H54 (cell line): ENCODE measurements around the gene SAXO2.
"Not testable (repeated sequence)": the region's sequence is repeated elsewhere in the genome, so short reads cannot be mapped to it uniquely, and the experiment has no call there.

Source experiments
- DNase-seq: peaks from one replicate; pipeline ENCODE4 v3.0.0; 2011; ENCODE audit warnings: low spot score, mixed read lengths; ENCODE audit not compliant: insufficient read length
- FAIRE-seq: peaks from 3 replicates; lab custom pipeline; 2011; peaks lifted over from hg19 to GRCh38; lab: Jason Lieb, UNC
- POLR2A ChIP-seq: IDR thresholded peaks from 2 replicates; pipeline ENCODE4 v1.6.1; 2011; ENCODE audit warnings: low read depth, mild to moderate bottlenecking, low read length

The SAXO2 gene

GRCh38 chr15:82314769-82315518 is 52.3 kb downstream of the SAXO2 start:
- FAIRE-seq (no peak), DNase-seq (no peak)
- no peak for TF ChIP-seq POLR2A

GRCh38 chr15:82315519-82316246 is 53.1 kb downstream of the SAXO2 start:
- no peak for TF ChIP-seq POLR2A
- FAIRE-seq, result no peak
- no peak for DNase-seq

- DNase-seq, FAIRE-seq: not testable (repeated sequence)
Observed at GRCh38 chr15:82316247-82317090, 53.9 kb downstream of the SAXO2 start.

GRCh38 chr15:82317091-82317489 is 54.5 kb downstream of the SAXO2 start:
- TF ChIP-seq POLR2A, result no peak
- DNase-seq (no peak), FAIRE-seq (no peak)

- FAIRE-seq, DNase-seq: not testable (repeated sequence)
Observed at GRCh38 chr15:82317516-82317915, 54.9 kb downstream of the SAXO2 start.

- not testable (repeated sequence) for DNase-seq, FAIRE-seq
Observed at GRCh38 chr15:82318281-82318680, 55.7 kb downstream of the SAXO2 start.

- FAIRE-seq, DNase-seq: not testable (repeated sequence)
Observed at GRCh38 chr15:82319522-82320278, 57.1 kb downstream of the SAXO2 start.

GRCh38 chr15:82320861-82321260 is 58.2 kb downstream of the SAXO2 start:
- not testable (repeated sequence) for DNase-seq, FAIRE-seq

- not testable (repeated sequence) for FAIRE-seq, DNase-seq
Observed at GRCh38 chr15:82322488-82322887, 59.9 kb downstream of the SAXO2 start.

- FAIRE-seq, DNase-seq: not testable (repeated sequence)
Observed at GRCh38 chr15:82324831-82325230, 62.2 kb downstream of the SAXO2 start.

- not testable (repeated sequence) for FAIRE-seq, DNase-seq
Observed at GRCh38 chr15:82325646-82326045, 63.0 kb downstream of the SAXO2 start.

- DNase-seq, FAIRE-seq: not testable (repeated sequence)
Observed at GRCh38 chr15:82326896-82327295, 64.3 kb downstream of the SAXO2 start.

GRCh38 chr15:82327372-82327771 is 64.8 kb downstream of the SAXO2 start:
- FAIRE-seq, DNase-seq: not testable (repeated sequence)

GRCh38 chr15:82329039-82329438 is 66.4 kb downstream of the SAXO2 start:
- FAIRE-seq, DNase-seq: not testable (repeated sequence)

GRCh38 chr15:82330921-82331320 is 68.3 kb downstream of the SAXO2 start:
- not testable (repeated sequence) for FAIRE-seq, DNase-seq

- not testable (repeated sequence) for FAIRE-seq, DNase-seq
Observed at GRCh38 chr15:82331576-82332304, 69.1 kb downstream of the SAXO2 start.

GRCh38 chr15:82332711-82333602 is 70.3 kb downstream of the SAXO2 start:
- DNase-seq, FAIRE-seq: not testable (repeated sequence)
